ENCODE data around the gene TMEM147.
A peak's percentile ranks its signal among the peaks of the same experiment; 100 is the strongest.

TMEM147 gene

DNA sequence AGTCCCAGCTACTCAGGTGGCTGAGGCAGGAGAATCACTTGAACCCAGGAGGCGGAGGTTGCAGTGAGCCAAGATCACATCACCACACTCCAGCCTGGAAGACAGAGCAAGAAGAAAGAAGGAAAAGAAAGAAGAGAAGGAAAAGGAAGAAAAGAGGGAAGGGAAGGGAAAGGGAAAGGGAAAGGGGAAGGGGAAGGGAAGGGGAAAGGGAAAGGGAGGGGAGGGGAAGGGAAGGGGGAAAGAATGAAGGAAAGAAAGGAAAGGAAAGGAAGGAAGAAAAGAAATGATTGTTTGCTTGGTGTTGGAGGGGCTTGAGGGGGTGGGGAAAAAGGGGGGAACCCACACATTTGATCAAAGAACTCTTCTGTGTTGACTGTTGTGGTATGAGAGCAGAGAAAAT lies 50.5 kb downstream of the TMEM147 start:
- no peaks in the 10 kb centered on the region for H3K79me2 ChIP-seq (ENCODE audit: insufficient read depth, low read length)
- H3K9me3 ChIP-seq (ENCODE audit: insufficient read depth, low read length), result no peaks in the 10 kb centered on the region
- no peaks in the 10 kb centered on the region for H3F3A ChIP-seq (ENCODE audit: insufficient read depth)
- H4K20me1 ChIP-seq (ENCODE audit: low read depth, low read length), result no peaks in the 10 kb centered on the region
- H2AFZ ChIP-seq (ENCODE audit: low read depth, low read length, severe bottlenecking), result no peak overlapping the region
- no peak overlapping the region for H3K9ac ChIP-seq (ENCODE audit: low read length)
- no peaks in the 10 kb centered on the region for H3K27me3 ChIP-seq (ENCODE audit: low read length)
- H3K4me3 ChIP-seq (ENCODE audit: insufficient read depth, low read length, poor library complexity, severe bottlenecking), result no peak overlapping the region
- H3K4me2 ChIP-seq (ENCODE audit: low read depth, low read length, poor library complexity, severe bottlenecking), result no peak overlapping the region
- no peaks in the 10 kb centered on the region for H3K9me2 ChIP-seq (replicated peaks; ENCODE audit: insufficient read depth, low read length)
- no peak overlapping the region for H3K27ac ChIP-seq (ENCODE audit: low read depth, low read length)
- no peak for TF ChIP-seq CTCF (IDR thresholded peaks at IDR 0.05; ENCODE audit: insufficient read depth, low read length, poor library complexity, severe bottlenecking)
- TF ChIP-seq EZH2phosphoT487 (conservative IDR thresholded peaks at IDR 0.05; ENCODE audit: low read length), result no peak
- no peaks in the 10 kb centered on the region for H3K36me3 ChIP-seq (ENCODE audit: low read length)

- H4K20me1 ChIP-seq (ENCODE audit: low read depth, low read length), result no peaks in the 10 kb centered on the region
- no peak overlapping the region for H3K9ac ChIP-seq (ENCODE audit: low read length)
- H3K9me2 ChIP-seq (replicated peaks; ENCODE audit: insufficient read depth, low read length), result no peaks in the 10 kb centered on the region
- no peak overlapping the region for H3K4me2 ChIP-seq (ENCODE audit: low read depth, low read length, poor library complexity, severe bottlenecking)
- peak overlapping the region; percentile 47 for H2AFZ ChIP-seq (ENCODE audit: low read depth, low read length, severe bottlenecking)
- no peaks in the 10 kb centered on the region for H3K79me2 ChIP-seq (ENCODE audit: insufficient read depth, low read length)
- H3K4me3 ChIP-seq (ENCODE audit: insufficient read depth, low read length, poor library complexity, severe bottlenecking), result no peak overlapping the region
- no peaks in the 10 kb centered on the region for H3K27me3 ChIP-seq (ENCODE audit: low read length)
- H3K9me3 ChIP-seq (ENCODE audit: insufficient read depth, low read length), result no peaks in the 10 kb centered on the region
- no peak overlapping the region for H3K27ac ChIP-seq (ENCODE audit: low read depth, low read length)
- TF ChIP-seq CTCF (IDR thresholded peaks at IDR 0.05; ENCODE audit: insufficient read depth, low read length, poor library complexity, severe bottlenecking), result no peak
- no peaks in the 10 kb centered on the region for H3K36me3 ChIP-seq (ENCODE audit: low read length)
- H3F3A ChIP-seq (ENCODE audit: insufficient read depth), result no peaks in the 10 kb centered on the region
Observed at GRCh38 chr19:35596366-35596999, 51.1 kb downstream of the TMEM147 start.
